Mammary epithelial cell (primary cell): ENCODE data around the gene ACSBG1.

Experiments
- CTCF ChIP-seq, 2 donors: IDR thresholded peaks in 1 of 2; conservative IDR thresholded peaks in 1 of 2; 2 replicates each; pipeline ENCODE4 v1.5.1; 2011 to 2012; ENCODE audit warnings: inconsistent platforms in 2 of 2, low read length in 2 of 2, mild to moderate bottlenecking in 2 of 2, control low read depth in 1 of 2, low read depth in 1 of 2; ENCODE audit not compliant: insufficient read depth in 1 of 2; ENCODE audit errors: extremely low read depth in 1 of 2
- EZH2 ChIP-seq: IDR thresholded peaks from 2 replicates; pipeline ENCODE4 v1.6.1; 2012; ENCODE audit warnings: low read length, inconsistent platforms, borderline replicate concordance

GRCh38 chr15:78149805-78150751 is 84.3 kb downstream of the ACSBG1 start:
- TF ChIP-seq CTCF (conservative IDR thresholded peaks at IDR 0.05 in 1 of 2, IDR thresholded peaks at IDR 0.05 in 1 of 2; ENCODE audit: extremely low read depth in 1 of 2, insufficient read depth in 1 of 2, low read depth in 1 of 2, low read length in 2 of 2) = no peak
- no peak for TF ChIP-seq EZH2
